Testis (tissue), 3 donors: ENCODE results near the gene PINLYP. TPM values are rescaled to one million over a fixed set of nuclear protein-coding genes. Genes with fewer than 3 reads are reported as not detected.

Experiments used
- DNase-seq: peaks from one replicate; pipeline ENCODE4 v3.0.0-alpha.2; 2019
- H3K27ac ChIP-seq, 2 donors: fragments of 200-600 bp; sonication (generic); one replicate each; pipeline ENCODE4 v1.5.1; 2019
- H3K27me3 ChIP-seq: fragments of 200-600 bp; sonication (generic); one replicate; pipeline ENCODE4 v1.5.1; 2019
- H3K36me3 ChIP-seq: fragments of 200-600 bp; sonication (generic); one replicate; pipeline ENCODE4 v1.5.1; 2017; ENCODE audit warnings: low read depth; ENCODE audit errors: missing control alignments
- H3K4me1 ChIP-seq: fragments of 200-600 bp; sonication (generic); one replicate; pipeline ENCODE4 v1.5.1; 2019
- H3K4me3 ChIP-seq, 2 donors: fragments of 200-600 bp; sonication (generic); one replicate each; pipeline ENCODE4 v1.5.1; 2017 to 2019
- H3K9me3 ChIP-seq: fragments of 200-600 bp; sonication (generic); one replicate; pipeline ENCODE4 v1.5.1; 2017
- CTCF ChIP-seq, 3 experiments: fragments of 450-650 bp in 2 of 3; fragments of 200-600 bp in 1 of 3; sonication (generic) in 1 of 3; IDR thresholded peaks; one replicate each; pipeline ENCODE4 v1.5.1; 2016 to 2019; ENCODE audit warnings: antibody characterized with exemption in 3 of 3, mild to moderate bottlenecking in 2 of 3, moderate library complexity in 1 of 3
- POLR2A ChIP-seq: fragments of 450-650 bp; IDR thresholded peaks from one replicate; pipeline ENCODE4 v1.6.1; 2017; ENCODE audit warnings: antibody characterized with exemption, mild to moderate bottlenecking, moderate library complexity
- WGBS, 2 donors: methylation state at CpG; one replicate each; pipeline ENCODE4 v1.1.5; 2018; 5-methylcytosine and 5-hydroxymethylcytosine counted together
- intact Hi-C: fragments of 100-400 bp; cut with DNase I; formaldehyde crosslinking; loops from one replicate; pipeline ENCODE4 v1.15.1; 2023; ENCODE audit warnings: low total_unique reads
- polyA plus RNA-seq: library from polyadenylated mRNA; stranded (reverse); fragments of 350-450 nt; fragmentation: Illumina TruSeq; extraction: RNeasy Lipid Tissue Mini Kit (QIAGEN cat#74804); gene quantifications from one replicate; pipeline ENCODE4 v1.2.3, GENCODE V29; 2014; ENCODE audit warnings: low read depth, low replicate concordance; ENCODE audit not compliant: insufficient read depth
- total RNA-seq, 2 donors: library from RNA; depleted of rRNA; stranded (reverse); fragments of >200 nt; gene quantifications; one replicate each; pipeline ENCODE4 v1.2.3, GENCODE V29; 2016

Gene PINLYP
- total and polyA plus RNA-seq, 3 donors from 2014 or later, result 5.8 to 9.9 (median 5.9) TPM

GRCh38 chr19:43532571-43532961, 43.0 kb upstream of the PINLYP start:
- peak overlapping the region; percentile 59 to 61 for H3K4me3 ChIP-seq
- peak overlapping the region; percentile 31 to 90 for H3K27ac ChIP-seq
- no peaks in the 10 kb centered on the region for H3K36me3 ChIP-seq
- 1 to 5% methylated on average over 11 to 16 of the region's 16 CpGs for WGBS, 2 donors
- no peaks in the 10 kb centered on the region for H3K27me3 ChIP-seq
- no peaks in the 10 kb centered on the region for H3K9me3 ChIP-seq
- H3K4me1 ChIP-seq, result peaks cover 7% of the 10 kb centered on the region
- no peak for TF ChIP-seq CTCF (IDR thresholded peaks at IDR 0.05)
- TF ChIP-seq POLR2A, result no peak
- peak; percentile 54 for DNase-seq
- intact Hi-C loops, result no loop called here

- WGBS, 2 donors, result 0 to 1% methylated on average over 25 to 46 of the region's 47 CpGs
- TF ChIP-seq POLR2A (no peak), CTCF (IDR thresholded peaks at IDR 0.05) (peak in 1 of 3 experiments; percentile 29)
- Histone ChIP-seq H3K9me3 (no peaks in the 10 kb centered on the region), H3K4me3 (peak within 1 kb of the TSS; percentile 59 to 61), H3K27me3 (no peaks in the 10 kb centered on the region), H3K4me1 (peaks cover 5% of the 10 kb centered on the region), H3K36me3 (no peaks in the 10 kb centered on the region), H3K27ac (peak within 1 kb of the TSS; percentile 31 to 90)
- peak; percentile 95 for DNase-seq
- intact Hi-C loops, result no loop called here
Measured at GRCh38 chr19:43532962-43533545, 42.5 kb upstream of the PINLYP start, which contains the start of gene ZNF575. Gene ZNF575, plus strand, starts transcription at chr19:43533188. Its CDS starts 1,235 bp downstream, at chr19:43534423.

- Histone ChIP-seq H3K27me3 (no peaks in the 10 kb centered on the region), H3K27ac (peak overlapping the region; percentile 31 to 90), H3K4me3 (peak overlapping the region; percentile 59 to 61), H3K4me1 (peaks cover 5% of the 10 kb centered on the region), H3K9me3 (peaks cover 4% of the 10 kb centered on the region), H3K36me3 (no peaks in the 10 kb centered on the region)
- intact Hi-C loops, result no loop called here
- 0 to 1% methylated on average over 10 to 41 of the region's 41 CpGs for WGBS, 2 donors
- DNase-seq, result peak; percentile 99
- TF ChIP-seq POLR2A, result no peak
Measured at GRCh38 chr19:43533546-43534304, 41.9 kb upstream of the PINLYP start.

- H3K36me3 ChIP-seq, result no peaks in the 10 kb centered on the region
- TF ChIP-seq CTCF (IDR thresholded peaks at IDR 0.05) (no peak), POLR2A (no peak)
- no peak for DNase-seq
- peaks cover 5% of the 10 kb centered on the region for H3K4me1 ChIP-seq
- peaks cover 6% of the 10 kb centered on the region for H3K9me3 ChIP-seq
- intact Hi-C loops, result no loop called here
- 5 to 18% methylated on average over 16 to 17 of the region's 17 CpGs for WGBS, 2 donors
- H3K27me3 ChIP-seq, result no peaks in the 10 kb centered on the region
- peak overlapping the region; percentile 18 to 90 for H3K27ac ChIP-seq
- H3K4me3 ChIP-seq, result peak overlapping the region; percentile 59 to 61
Measured at GRCh38 chr19:43534305-43534815, 41.2 kb upstream of the PINLYP start.
